Fibroblast of pulmonary artery (primary cell): ENCODE results near the gene PRR23A.

Experiments
- DNase-seq: peaks from one replicate; pipeline ENCODE4 v3.0.0-alpha.2; 2010; ENCODE audit warnings: low read depth
- H3K4me3 ChIP-seq: replicated peaks from 2 replicates; pipeline ENCODE4 v1.5.1; 2011; ENCODE audit warnings: low read depth, mild to moderate bottlenecking, control low read depth, low read length, moderate library complexity
- CTCF ChIP-seq: IDR thresholded peaks from 2 replicates; pipeline ENCODE4 v1.5.1; 2011; ENCODE audit warnings: mild to moderate bottlenecking, control low read depth, low read length, inconsistent platforms; ENCODE audit errors: missing control alignments

PRR23A gene

GRCh38 chr3:138972941-138973340, 33.1 kb downstream of the PRR23A start:
- DNase-seq = no peak
- no peak overlapping the region for H3K4me3 ChIP-seq
- TF ChIP-seq CTCF = no peak

- DNase-seq = no peak
- no peak for TF ChIP-seq CTCF
These were observed 34.2 kb downstream of the PRR23A start for GRCh38 chr3:138971766-138972320.

GRCh38 chr3:138964923-138965322, 41.1 kb downstream of the PRR23A start:
- DNase-seq = no peak
- no peak for TF ChIP-seq CTCF
- no peak overlapping the region for H3K4me3 ChIP-seq

More at GRCh38 chr3:138971766-138972320, 34.2 kb downstream of the PRR23A start:
- H3K4me3 ChIP-seq = no peak overlapping the region

DNA sequence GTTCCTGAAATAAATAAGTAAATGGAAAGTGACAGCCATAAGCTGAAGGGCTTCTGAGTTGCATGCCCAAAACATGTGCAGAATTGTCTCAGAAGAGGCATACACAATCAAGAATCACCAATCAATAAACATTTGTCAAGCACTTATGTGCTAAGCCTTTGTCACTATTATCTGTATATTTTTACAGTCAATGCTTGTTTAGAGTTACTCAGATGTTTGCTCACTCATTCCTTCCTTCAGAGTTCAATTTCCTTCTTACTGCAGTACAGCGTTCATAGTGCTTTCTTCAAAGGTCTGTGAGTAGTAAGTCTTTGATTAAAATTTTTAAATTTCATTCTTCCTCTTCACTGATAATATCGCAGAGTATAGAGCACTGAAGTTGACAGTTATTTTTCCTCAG, 41.8 kb downstream of the PRR23A start:
- no peak for DNase-seq
- H3K4me3 ChIP-seq = no peak overlapping the region
- no peak for TF ChIP-seq CTCF

GRCh38 chr3:138962854-138963560, 43.1 kb downstream of the PRR23A start:
- no peak for TF ChIP-seq CTCF
- no peak overlapping the region for H3K4me3 ChIP-seq
- no peak for DNase-seq

DNA sequence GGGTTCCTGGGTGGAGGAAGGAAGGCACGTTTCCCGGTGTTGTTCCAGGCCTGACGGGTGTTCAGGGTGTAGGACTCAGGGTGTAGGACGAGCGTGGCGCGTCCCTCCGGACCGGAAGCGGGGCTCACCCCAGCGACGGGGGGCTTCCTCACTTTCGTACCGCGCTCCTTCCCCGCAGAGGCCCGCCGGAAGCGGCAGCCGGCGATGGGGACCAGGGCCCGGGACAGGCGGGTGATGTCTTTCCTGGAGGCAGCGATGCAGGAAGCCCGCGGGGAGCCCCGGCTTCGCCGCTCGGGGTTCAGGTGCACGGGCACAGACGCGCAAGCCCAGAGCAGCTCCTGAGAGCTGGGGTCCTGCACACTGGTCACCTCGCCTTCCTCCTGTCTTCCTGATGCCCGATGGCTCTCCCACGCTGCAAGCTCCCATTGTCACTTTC, 45.6 kb downstream of the PRR23A start:
- no peak for TF ChIP-seq CTCF
- no peak overlapping the region for H3K4me3 ChIP-seq
- DNase-seq = no peak
